ENCODE measurements around the gene IQCH.

DNA sequence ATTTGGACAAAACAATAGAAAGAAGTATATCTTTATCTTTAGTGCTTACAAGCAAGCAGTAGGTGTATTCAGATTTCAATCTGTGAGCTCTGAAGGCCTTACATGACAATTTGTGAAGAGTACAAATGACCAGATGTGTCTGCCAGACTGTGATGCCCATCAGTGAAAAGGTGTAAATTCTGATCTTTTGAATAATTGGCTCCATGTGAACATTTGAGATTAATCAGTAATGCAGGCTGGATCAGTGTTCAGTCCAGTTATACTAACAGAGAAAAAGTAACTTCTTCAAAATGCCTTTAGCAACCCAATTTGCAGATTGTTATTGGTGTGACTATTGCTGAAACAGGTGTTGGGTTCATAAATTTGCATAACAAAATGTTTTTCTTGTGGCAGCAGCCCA, 5.2 kb downstream of the IQCH start:
- no peak for TF ChIP-seq EZH2phosphoT487 (IDR thresholded peaks at IDR 0.05; ENCODE audit: borderline replicate concordance, low read length)
- TF ChIP-seq CTCF (IDR thresholded peaks at IDR 0.05; ENCODE audit: low read depth, low read length, poor library complexity, severe bottlenecking), result no peak

All from DOHH2 (cell line).